Measurements from ENCODE around the gene CABLES1. TPM values are rescaled to one million over a fixed set of nuclear protein-coding genes. Genes with fewer than 3 reads are reported as not detected.

Gene CABLES1
- total and polyA plus RNA-seq, 2 of the 8 experiments (the other 6 are each of a cell fraction or from before 2014, with no cell fraction given): 9.2 to 26.4 TPM

GRCh38 chr18:23281626-23282436 is 146.5 kb downstream of the CABLES1 start (continued):
- TF ChIP-seq, protein P1, sequence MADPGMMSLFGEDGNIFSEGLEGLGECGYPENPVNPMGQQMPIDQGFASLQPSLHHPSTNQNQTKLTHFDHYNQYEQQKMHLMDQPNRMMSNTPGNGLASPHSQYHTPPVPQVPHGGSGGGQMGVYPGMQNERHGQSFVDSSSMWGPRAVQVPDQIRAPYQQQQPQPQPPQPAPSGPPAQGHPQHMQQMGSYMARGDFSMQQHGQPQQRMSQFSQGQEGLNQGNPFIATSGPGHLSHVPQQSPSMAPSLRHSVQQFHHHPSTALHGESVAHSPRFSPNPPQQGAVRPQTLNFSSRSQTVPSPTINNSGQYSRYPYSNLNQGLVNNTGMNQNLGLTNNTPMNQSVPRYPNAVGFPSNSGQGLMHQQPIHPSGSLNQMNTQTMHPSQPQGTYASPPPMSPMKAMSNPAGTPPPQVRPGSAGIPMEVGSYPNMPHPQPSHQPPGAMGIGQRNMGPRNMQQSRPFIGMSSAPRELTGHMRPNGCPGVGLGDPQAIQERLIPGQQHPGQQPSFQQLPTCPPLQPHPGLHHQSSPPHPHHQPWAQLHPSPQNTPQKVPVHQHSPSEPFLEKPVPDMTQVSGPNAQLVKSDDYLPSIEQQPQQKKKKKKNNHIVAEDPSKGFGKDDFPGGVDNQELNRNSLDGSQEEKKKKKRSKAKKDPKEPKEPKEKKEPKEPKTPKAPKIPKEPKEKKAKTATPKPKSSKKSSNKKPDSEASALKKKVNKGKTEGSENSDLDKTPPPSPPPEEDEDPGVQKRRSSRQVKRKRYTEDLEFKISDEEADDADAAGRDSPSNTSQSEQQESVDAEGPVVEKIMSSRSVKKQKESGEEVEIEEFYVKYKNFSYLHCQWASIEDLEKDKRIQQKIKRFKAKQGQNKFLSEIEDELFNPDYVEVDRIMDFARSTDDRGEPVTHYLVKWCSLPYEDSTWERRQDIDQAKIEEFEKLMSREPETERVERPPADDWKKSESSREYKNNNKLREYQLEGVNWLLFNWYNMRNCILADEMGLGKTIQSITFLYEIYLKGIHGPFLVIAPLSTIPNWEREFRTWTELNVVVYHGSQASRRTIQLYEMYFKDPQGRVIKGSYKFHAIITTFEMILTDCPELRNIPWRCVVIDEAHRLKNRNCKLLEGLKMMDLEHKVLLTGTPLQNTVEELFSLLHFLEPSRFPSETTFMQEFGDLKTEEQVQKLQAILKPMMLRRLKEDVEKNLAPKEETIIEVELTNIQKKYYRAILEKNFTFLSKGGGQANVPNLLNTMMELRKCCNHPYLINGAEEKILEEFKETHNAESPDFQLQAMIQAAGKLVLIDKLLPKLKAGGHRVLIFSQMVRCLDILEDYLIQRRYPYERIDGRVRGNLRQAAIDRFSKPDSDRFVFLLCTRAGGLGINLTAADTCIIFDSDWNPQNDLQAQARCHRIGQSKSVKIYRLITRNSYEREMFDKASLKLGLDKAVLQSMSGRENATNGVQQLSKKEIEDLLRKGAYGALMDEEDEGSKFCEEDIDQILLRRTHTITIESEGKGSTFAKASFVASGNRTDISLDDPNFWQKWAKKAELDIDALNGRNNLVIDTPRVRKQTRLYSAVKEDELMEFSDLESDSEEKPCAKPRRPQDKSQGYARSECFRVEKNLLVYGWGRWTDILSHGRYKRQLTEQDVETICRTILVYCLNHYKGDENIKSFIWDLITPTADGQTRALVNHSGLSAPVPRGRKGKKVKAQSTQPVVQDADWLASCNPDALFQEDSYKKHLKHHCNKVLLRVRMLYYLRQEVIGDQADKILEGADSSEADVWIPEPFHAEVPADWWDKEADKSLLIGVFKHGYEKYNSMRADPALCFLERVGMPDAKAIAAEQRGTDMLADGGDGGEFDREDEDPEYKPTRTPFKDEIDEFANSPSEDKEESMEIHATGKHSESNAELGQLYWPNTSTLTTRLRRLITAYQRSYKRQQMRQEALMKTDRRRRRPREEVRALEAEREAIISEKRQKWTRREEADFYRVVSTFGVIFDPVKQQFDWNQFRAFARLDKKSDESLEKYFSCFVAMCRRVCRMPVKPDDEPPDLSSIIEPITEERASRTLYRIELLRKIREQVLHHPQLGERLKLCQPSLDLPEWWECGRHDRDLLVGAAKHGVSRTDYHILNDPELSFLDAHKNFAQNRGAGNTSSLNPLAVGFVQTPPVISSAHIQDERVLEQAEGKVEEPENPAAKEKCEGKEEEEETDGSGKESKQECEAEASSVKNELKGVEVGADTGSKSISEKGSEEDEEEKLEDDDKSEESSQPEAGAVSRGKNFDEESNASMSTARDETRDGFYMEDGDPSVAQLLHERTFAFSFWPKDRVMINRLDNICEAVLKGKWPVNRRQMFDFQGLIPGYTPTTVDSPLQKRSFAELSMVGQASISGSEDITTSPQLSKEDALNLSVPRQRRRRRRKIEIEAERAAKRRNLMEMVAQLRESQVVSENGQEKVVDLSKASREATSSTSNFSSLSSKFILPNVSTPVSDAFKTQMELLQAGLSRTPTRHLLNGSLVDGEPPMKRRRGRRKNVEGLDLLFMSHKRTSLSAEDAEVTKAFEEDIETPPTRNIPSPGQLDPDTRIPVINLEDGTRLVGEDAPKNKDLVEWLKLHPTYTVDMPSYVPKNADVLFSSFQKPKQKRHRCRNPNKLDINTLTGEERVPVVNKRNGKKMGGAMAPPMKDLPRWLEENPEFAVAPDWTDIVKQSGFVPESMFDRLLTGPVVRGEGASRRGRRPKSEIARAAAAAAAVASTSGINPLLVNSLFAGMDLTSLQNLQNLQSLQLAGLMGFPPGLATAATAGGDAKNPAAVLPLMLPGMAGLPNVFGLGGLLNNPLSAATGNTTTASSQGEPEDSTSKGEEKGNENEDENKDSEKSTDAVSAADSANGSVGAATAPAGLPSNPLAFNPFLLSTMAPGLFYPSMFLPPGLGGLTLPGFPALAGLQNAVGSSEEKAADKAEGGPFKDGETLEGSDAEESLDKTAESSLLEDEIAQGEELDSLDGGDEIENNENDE (IDR thresholded peaks at IDR 0.05; ENCODE audit: insufficient replicate concordance, low read length): no peak
- TF ChIP-seq SP4 (IDR thresholded peaks at IDR 0.05; ENCODE audit: low read length) (no peak), HDAC6 (IDR thresholded peaks at IDR 0.05; ENCODE audit: low read depth, low read length) (no peak), NANOG (IDR thresholded peaks at IDR 0.05; ENCODE audit: insufficient read depth, low read depth, low read length, poor library complexity, severe bottlenecking) (peak; percentile 26), CEBPB (IDR thresholded peaks at IDR 0.05; ENCODE audit: low read depth, low read length) (no peak), SIRT6 (IDR thresholded peaks at IDR 0.05; ENCODE audit: low read length) (no peak)
- TF ChIP-seq, protein P2, sequence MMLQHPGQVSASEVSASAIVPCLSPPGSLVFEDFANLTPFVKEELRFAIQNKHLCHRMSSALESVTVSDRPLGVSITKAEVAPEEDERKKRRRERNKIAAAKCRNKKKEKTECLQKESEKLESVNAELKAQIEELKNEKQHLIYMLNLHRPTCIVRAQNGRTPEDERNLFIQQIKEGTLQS (IDR thresholded peaks at IDR 0.05; ENCODE audit: insufficient read depth, low read depth, low read length): no peak
